Stomach (tissue), 4 donors: ENCODE measurements around the gene DHX32.

Experiments used
- POLR2AphosphoS5 ChIP-seq, 3 donors: sonication (generic); formaldehyde crosslinking; IDR thresholded peaks; one replicate each; pipeline ENCODE4 v1.6.1; 2016; ENCODE audit warnings: antibody characterized with exemption in 3 of 3
- TF ChIP-seq, protein P1 (sequence below), 7 experiments: fragments of 450-650 bp in 4 of 7; fragments of 200-600 bp in 3 of 7; sonication (generic) in 3 of 7; IDR thresholded peaks; one replicate each; pipeline ENCODE4 v1.5.1; 2016 to 2019; ENCODE audit warnings: antibody characterized with exemption in 7 of 7, control low read depth in 2 of 7, mild to moderate bottlenecking in 1 of 7

DNA sequence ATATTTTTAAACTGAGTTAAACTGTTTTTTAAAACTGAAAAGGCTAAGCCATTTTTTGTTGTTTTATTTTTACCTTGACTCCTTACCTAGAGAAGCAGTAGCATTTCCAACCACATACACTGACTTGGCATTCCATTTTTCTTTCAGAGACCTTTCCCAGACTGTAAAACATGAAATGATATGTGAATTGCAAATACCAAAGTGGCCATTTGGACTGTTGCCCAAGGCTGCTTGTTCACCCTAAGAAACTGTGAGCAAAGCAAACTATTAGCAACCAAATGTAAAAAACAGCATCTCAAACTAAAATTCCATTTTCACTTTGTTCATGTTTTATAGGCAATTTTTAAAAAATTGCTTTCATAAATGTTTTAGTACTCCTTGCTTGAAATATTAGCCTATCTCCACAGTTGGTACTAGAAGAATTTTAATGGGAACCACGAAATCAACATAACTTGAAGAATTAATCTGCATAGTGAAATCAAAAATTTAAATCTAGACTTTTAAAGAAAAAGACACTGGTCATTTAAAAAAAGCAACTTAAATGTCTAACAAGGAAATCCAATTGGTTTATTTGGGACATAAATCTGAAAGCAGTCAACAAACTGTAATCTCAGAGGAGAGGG is 68.9 kb downstream of the DHX32 start:
- no peak for TF ChIP-seq POLR2AphosphoS5 (IDR thresholded peaks at IDR 0.05)
- TF ChIP-seq, protein P1, sequence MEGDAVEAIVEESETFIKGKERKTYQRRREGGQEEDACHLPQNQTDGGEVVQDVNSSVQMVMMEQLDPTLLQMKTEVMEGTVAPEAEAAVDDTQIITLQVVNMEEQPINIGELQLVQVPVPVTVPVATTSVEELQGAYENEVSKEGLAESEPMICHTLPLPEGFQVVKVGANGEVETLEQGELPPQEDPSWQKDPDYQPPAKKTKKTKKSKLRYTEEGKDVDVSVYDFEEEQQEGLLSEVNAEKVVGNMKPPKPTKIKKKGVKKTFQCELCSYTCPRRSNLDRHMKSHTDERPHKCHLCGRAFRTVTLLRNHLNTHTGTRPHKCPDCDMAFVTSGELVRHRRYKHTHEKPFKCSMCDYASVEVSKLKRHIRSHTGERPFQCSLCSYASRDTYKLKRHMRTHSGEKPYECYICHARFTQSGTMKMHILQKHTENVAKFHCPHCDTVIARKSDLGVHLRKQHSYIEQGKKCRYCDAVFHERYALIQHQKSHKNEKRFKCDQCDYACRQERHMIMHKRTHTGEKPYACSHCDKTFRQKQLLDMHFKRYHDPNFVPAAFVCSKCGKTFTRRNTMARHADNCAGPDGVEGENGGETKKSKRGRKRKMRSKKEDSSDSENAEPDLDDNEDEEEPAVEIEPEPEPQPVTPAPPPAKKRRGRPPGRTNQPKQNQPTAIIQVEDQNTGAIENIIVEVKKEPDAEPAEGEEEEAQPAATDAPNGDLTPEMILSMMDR (IDR thresholded peaks at IDR 0.05) = no peak
